ENCODE data around the gene USHBP1.
A peak's percentile ranks its signal among the peaks of the same experiment; 100 is the strongest.

- TF ChIP-seq ATF2 (IDR thresholded peaks at IDR 0.05; ENCODE audit: low read length): 0 out of 2 replicates have a peak, but pooled peaks have one; percentile 28
- TF ChIP-seq CHD2 (IDR thresholded peaks at IDR 0.05; ENCODE audit: borderline replicate concordance, low read depth, low read length): no peak
These were observed 2.0 kb upstream of the USHBP1 start for GRCh38 chr19:17266589-17266974.

All from GM12878 (cell line).